DLD1 (cell line): ENCODE results near the gene KNSTRN.

Experiments
- in situ Hi-C: cut with HindIII; loops from 2 replicates; pipeline ENCODE4 v1.10.0; 2017; ENCODE audit warnings: low sequenced_read_pairs

The KNSTRN gene

DNA sequence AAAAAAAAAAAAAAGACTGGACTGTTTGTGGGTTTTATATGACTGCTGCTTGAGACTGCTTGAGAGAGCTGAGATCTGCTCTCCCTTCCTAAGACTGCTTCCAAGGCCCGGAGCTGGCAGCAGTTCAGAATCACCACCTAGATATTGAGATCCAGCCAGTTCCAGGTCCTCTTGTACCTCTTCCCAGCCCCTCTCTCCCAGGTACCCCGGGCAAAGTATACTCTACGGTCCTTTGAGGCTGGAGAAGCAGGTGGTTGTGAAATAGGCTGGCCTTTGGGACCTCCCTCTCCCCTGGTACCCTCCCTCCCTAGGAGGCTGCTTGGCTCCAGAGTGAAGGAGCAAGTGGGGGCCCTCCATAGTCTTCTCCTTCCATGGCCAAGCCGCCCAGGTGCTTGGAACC, 45.7 kb downstream of the KNSTRN start:
- in situ Hi-C loops, result no loop called here

DNA sequence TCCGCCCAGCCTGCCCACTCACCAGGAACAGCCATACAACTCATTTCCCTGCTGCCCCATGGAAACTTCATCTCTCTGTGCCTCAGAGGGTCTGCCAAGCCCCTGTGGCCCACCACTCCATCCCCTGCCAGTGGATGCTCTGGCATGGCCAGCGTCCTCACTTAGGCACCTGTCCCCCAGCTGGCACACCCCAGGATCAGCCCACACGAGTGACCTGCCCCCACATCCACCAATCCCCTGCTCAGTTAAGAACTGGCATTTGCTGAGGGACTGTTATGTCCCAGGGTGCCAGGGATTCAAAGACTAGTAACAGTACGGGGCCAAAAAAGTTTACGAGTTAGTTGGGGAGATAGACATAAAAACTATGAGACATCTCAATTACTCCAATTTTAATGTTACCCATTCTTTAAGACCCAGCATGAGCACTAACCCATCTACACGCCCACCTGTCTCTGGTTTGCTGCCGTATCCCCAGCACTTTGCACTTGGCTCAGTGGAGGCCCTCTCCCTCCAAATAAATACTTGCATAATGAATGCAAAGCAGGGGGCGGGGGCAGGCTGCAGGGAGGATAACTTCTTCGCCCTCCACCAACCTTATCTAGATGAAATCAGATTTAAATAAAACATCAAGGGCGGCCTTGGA, 46.7 kb downstream of the KNSTRN start:
- in situ Hi-C loops, result no loop called here

DNA sequence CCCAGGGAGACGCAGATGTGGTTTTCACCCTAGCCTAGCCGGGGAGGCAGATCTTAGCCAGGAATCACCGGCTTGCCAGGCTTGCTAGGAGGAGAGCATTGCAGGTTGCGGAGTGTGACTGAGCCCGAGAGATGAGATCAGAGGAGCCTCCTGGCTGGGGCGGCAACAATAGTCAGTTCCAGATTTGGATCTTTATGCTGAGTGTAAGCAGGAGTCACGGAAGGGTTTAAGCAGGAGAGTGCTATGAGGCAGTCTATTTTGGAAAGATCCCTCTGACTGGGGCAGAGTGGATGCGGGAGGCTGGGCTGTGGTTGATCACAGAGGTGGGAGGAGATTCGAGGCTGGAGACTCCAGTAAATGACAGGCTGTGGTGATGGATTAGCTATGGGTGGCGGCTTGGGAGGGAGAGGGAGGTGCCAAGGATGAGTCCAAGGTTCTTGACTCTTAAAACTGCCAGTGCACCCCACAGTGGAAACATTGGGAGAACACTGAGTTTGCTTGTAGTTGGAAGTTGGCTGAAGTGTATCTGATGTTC, 47.8 kb downstream of the KNSTRN start:
- in situ Hi-C loops, result no loop called here

DNA sequence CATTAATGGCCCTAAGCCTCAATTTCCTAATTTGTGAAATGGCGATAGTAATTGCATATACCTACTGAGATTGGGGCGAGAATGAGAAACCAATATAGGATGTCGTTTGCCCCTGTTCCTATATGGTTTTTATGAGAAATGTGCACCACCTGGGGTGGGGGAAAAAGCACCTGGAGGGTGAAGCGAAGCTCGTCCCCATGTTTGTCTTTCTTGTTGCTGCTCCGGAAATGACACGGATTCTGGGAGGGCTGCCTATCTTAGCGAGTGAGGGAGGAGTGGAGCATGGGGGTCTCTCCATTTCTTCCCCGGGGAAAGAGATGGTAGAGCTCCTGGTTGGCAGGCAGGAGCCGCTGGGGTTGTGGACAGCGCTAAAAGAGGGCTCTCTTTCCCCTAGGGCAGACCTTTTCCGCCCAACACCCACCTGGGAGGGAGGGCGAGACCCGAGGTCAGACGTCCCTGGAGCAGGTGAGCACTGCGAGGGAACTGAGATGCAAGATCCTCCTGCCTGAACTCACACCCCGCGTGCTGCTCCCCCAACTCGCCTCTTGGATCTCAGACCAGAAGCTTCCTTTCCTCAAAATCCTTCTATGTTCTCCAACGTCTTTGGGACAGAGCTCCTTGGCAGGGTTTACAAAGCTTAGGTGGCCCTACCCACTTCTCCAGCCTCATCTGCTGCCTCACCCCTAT, 52.6 kb downstream of the KNSTRN start:
- in situ Hi-C loops, result no loop called here

DNA sequence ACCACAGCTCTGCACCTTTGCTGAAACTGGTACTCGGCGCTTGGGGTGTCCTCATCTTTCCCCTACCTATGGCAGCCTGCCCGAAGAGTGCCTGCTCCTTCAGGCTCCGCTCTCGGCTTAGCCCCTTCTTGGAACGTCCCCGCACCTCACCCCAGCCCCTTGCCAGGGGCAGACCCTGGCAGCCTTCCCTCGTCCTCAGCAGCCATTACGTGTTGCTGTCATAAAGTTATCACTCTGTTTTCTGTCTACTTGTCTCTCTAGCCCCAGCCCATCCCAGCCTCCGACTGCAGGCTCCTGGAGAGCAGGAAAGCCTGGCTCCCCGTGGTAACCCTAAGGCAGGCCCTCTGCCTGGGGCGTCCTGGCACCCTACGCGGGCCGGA, 53.2 kb downstream of the KNSTRN start:
- in situ Hi-C loops, result no loop called here

DNA sequence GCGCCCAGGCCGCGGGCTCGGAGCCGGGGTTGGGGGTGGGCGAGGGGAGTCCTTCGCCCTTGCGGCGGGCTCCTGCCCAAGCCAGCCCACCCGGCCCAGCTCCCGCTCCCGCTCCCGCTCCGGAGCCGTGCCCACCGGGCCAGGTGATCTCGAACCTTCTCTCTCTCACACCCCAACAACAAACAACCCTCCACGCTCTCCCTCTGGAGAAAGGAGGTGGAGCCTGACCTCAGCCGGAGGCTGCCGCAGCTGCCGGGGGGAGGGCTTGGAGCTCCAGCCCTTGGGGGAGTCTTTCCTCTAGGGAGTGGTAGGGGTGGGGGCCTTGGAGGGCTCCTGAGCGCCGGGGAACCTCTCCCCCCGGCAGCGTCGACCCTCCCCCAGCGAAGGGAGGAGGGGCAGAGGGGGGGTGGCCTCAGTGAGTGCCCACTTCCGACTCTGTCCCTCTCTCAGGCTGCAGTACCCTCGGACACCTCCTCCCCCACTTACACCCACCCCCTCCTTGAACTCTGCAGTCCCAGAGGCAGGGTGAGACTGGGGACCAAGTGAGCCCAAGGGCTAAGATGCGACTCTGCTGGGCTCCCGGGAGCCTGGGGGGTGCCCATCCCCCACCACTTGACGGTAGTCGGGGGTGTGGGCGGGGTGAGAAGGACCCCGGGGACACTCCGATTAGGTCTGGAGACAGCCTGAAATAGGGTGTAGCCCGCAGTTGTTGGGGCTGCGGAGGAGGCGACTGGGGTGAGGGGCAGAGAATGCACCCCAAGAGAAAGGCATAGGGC, 53.8 kb downstream of the KNSTRN start:
- in situ Hi-C loops, result no loop called here

DNA sequence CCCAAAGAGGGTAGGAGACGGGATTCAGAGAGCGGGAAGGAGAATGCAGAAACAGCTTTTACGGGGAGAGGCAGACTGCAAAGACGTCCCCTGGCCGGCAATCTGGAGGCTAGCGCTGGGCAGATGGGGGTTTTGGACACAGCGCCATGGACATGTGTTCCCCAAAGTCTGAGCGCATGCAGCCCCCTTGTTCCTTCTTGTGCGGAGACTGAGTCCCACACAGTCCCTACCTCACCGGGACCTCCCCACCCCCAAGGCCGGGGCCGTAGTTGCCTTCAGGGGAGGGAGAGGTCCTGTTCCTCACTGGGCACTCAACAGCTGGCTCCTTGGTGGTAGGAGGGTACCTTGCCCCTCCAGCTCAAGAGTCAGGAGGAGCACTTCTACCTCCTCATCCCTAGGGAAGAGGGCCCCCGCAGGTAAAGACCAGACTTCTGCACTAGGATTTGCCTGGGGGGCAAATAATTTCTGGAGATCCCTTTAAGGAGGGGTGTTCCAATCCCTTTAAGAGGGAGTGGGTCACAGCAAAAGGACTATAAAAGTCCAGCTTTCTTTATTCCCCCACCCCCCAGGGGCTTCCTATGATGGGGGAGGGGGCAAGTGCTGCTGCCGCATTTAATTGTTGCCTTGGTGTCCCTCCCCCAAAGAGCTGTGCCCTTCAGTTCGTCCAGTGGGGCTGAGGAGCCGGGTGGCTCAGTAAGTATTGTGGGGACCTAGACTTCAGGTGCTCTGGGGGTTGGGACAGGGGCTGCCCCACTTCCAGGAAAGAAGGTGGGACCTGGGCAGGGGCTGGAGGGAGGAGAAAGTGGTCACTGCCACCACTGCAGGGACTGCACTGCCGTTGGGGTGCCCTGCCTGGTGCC, 54.6 kb downstream of the KNSTRN start:
- in situ Hi-C loops, result no loop called here

DNA sequence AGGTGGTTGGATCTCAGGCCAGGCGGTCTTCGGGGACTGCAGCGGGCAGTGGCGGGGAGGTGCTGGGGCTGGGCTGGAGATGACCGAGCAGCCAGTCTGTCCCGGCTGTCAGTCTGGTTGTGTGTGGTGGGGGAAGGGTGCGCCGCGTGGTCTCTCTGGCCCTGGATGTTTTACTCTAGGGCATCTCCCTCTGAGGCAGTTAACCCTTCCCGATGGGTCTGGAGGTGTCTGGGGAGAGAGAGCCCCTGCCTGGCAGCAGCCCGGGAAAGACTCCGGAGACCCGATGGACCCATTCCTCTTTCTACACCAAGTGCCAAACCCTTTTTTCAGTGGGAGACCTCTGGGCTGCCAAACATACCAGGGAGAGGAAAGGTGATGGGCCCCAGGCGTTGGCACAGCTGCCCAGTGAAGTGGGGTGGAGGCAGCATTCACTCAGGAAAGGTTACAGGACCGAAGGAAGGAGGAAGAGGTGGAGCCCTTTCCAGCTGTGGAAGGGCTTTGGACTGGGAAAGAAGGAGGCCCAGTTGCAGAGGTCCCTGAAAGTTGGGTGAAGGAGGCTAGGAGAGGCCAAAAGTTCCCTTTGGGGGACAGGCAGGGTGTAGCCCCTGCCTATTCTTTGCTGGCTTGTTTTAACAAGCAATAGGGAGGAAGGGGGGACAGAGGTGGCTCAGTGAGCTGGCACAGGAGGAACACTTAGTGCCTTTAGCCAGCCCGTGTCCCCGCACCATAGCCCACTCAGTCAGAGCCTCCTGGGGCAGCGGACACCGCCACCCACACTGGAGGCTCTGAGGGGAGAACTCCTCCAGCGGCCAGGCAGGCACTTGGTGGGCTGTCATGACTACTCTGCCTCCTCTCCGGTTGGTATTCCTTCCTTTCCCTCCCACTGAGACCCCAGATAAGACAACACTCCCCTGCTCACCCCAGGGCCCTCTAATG, 55.5 kb downstream of the KNSTRN start:
- in situ Hi-C loops, result no loop called here

DNA sequence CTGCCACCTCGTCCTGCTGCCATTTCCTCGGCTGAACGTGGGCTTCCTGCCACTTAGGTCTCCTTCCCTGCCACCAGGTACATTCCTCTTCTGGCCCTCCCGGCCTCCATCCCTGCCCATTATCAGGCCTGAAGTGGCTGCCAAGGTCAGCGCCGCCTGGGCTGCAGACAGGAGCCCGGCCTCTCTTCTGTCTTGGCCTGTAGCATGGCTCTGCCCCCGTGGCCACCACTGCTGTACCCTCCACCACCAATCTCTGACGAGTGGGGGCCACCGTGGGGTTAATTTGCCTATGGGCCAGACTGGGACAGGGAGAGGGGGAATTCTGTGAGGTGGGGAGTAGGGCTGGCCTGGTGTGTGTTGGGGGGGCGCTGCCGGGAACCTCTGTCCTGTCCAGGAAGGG, 56.2 kb downstream of the KNSTRN start:
- in situ Hi-C loops, result no loop called here

DNA sequence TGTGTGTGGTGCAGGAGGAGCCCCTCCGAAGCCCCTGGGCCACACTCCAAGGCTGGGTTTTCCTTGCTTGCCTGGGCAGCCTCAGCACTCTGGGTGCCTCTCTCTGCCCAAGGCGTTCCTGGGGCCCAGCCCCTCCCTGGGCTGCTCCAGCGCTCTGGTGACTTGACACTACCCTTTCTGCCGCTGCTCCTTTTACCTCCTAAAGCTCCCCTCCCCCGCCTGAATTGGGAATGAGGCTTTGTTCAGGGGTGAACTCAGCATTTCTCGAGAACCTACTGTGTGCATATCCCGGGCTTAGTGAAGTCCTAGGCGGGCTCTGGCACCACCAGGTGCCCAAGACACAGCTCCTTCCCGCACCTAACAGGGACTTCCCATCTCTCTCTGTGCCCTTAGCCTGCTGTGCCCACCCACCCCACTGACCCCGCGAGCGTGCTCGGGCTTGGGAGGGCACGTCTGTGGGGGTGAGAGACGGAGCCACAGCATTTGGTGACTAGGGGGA, 57.0 kb downstream of the KNSTRN start:
- in situ Hi-C loops, result no loop called here

DNA sequence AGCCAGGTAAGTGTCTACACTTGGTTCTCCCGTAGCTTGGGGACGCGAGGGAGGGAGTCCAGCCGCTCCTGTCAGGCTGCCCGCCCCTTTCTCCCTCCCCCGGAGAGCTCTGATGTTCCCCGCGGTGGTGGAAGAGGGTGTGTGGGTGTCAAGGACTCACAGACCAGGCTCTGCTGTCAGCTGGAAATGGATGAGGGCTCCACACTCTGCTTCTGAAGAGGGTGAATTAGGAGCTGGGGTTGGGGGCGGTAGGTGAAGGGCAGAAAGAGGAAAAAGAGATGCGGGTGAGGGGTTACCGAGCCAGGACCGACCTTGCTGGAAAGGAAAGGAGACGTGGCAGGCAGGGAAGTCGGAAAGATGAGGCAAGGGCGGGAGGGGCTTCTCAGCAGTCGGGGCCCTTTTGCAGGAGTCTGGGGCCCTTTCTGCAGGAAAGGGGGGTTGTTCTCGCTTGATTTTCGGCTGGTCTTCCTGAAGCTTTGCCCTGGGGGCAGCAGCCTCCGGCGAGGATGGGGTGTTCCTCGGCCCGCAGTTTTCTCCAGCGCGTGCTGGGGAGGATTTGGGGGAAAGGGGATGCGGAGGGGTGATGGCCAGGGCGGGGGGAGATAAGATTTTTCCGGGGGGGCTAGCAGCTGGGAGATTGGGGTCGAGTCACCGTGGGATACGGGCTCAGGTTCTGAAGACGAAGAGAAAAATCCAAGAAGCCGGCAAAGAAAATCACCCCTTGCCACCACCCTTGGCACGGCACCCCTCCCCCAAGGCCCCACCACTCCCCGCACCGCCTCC, 57.6 kb downstream of the KNSTRN start:
- in situ Hi-C loops, result no loop called here

DNA sequence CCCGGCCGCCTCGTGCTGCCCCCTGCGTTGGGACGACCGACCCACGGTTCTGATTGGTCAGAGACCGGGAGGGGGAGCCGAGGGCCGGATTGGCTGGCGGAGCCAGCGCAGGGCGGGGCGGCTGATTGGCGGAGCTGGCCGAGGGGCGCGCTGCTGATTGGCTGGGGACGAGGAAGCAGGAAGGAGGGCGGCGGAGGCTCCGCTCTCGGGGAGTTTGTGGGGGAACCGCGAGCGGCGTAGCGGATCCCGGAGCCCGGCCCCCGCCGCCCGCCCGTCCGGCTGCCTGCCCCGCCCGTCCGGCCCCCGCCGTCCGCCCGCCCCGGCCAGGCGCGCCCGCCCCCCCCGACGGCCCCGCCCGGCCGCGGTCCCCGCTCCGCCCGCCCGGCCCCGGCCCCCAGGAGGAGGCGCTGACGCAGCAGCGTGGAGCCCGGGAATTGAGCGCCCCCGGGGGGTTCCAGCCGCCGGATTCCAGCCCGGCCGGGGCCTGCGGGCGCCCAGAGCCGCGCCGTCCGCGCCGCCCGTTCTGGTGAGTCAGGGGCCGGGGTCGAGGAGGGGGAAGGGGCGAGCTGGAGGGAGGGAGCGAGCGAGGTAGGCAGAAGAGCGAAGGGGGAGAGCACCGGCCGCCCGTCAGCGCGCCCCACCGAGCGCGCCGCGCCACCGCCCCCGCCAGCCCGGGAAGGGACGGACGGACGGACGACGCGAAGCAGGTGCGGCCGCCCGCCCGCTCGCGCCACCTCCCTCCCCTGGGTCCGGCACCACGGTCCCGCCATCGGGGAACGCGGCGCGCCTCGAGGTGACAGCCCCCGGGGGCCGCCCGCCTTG, 58.4 kb downstream of the KNSTRN start, which contains the start of gene BAHD1:
Gene BAHD1 (plus strand): TSS at position 211 of the 822 bp plus-strand sequence. CDS start 17,512 bp downstream, outside the sequence.
- in situ Hi-C loops, result no loop called here

DNA sequence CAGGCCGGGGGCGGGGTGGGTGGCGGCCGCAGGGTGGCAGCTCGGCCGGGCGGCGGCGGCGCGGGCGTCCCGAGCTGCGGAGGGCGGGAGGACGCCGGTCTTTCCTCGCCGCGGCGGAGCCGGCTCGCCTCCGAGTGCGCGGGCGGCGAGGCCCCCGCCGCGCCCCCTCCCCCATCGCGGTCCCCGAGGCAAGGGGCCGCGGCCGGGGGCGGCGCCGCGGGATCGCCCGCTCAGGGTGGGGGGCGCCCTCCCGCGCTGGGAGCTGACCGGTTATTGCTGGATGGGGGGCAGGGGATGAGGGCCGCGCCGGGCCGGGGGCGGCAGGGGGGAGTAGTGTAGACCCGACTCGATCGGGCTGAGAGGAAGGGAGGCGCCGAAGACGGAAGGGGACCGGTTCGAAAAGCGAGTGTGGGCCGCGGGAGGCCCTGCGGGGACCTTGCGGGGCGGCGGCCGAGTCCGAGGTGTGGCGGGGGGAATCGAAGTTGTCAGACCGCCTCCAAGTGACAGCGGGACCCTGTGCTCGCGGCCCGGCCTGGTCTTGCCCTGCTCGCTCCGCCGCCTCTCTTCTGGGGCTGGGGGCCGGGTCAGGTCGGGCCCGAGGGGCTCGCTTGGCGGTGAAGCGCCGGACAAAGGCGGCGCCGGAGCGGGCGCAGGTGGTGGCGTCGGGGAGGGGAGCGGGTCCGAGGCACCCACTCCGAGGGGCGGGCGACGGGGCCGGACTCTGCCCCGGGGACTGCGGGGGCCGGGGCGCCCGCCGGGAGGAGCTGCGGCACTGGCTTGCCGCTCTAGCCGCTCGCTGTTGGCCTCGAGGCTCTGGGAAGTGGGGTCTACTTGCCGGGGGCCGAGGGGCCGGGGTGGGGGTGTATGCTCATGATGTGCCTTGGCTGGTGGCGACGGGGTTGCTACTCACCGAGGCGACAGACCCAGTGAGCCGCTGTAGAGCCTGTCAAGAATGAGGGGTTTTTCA, 59.3 kb downstream of the KNSTRN start:
- in situ Hi-C loops, result no loop called here

DNA sequence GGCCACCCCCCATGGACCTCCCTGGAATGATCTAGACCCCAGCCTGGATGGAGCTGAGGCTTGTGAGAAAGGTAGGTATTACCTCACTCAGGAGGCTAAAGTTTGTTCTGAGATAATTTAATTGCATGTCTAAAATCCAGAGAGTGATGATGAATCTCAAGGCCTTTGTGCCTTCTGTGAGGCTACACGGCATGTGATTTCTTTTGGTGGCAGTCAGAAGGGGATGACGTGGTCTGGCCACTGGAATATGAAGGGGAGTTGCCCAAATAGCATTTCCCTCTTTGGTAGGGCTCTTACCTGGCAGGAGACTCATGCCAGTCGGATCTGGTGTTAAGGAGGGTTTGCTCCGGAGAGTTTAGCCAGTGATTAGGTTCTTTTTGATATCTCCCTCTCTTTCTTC, 60.7 kb downstream of the KNSTRN start:
- in situ Hi-C loops, result no loop called here

DNA sequence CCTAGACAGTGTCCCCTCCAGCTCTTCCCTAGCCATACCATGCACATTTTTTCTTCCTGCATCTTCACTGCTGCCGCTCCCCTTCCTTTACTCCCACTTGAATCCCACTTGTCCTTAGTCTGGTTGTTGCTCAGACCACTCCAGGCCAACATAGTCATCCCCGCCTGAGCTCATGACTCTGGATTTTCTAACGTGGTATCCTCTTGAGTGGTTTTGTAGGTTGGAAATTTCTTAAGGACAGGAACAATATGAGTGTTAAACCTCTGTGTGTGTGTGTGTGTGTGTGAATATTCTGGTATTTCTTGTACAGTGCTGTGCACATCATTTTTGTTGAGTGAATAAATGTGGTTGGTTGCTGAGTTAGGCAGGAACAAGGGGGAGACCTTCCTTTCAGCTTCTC, 61.3 kb downstream of the KNSTRN start:
- in situ Hi-C loops, result no loop called here
